Stimulated activated CD8-positive, alpha-beta memory T cell treated with anti-CD3 and anti-CD28 coated beads, Interleukin-4, amount 100 ng/mL, for 1 hour (primary cell): ENCODE results near the gene TECPR1.

Source experiments
- DNase-seq, 2 donors: peaks; one replicate each; pipeline ENCODE4 v3.0.0-alpha.2; 2020; ENCODE audit warnings: low read depth in 2 of 2, low spot score in 1 of 2

TECPR1 gene

GRCh38 chr7:98252425-98253054 is 508 bp upstream of the TECPR1 start:
- DNase-seq: no peak

GRCh38 chr7:98251231-98251600 is 816 bp downstream of the TECPR1 start:
- peak in 1 of 2 donors; percentile 9 for DNase-seq

GRCh38 chr7:98250789-98251188 is 1.2 kb downstream of the TECPR1 start:
- peak in 1 of 2 donors; percentile 11 for DNase-seq

GRCh38 chr7:98249106-98249505 is 2.9 kb downstream of the TECPR1 start:
- DNase-seq: no peak

- no peak for DNase-seq
Observed at GRCh38 chr7:98248156-98248555, 3.9 kb downstream of the TECPR1 start.

- no peak for DNase-seq
Observed at GRCh38 chr7:98244871-98245270, 7.2 kb downstream of the TECPR1 start.

- DNase-seq: no peak
Observed at GRCh38 chr7:98242934-98243333, 9.1 kb downstream of the TECPR1 start.

- no peak for DNase-seq
Observed at GRCh38 chr7:98242342-98242741, 9.7 kb downstream of the TECPR1 start.

- no peak for DNase-seq
Observed at GRCh38 chr7:98241674-98242241, 10.3 kb downstream of the TECPR1 start.

GRCh38 chr7:98240961-98241673 is 10.9 kb downstream of the TECPR1 start:
- DNase-seq: no peak

- no peak for DNase-seq
Observed at GRCh38 chr7:98238976-98239375, 13.1 kb downstream of the TECPR1 start.

GRCh38 chr7:98238076-98238475 is 14.0 kb downstream of the TECPR1 start:
- DNase-seq: no peak

GRCh38 chr7:98236355-98237185 is 15.5 kb downstream of the TECPR1 start:
- no peak for DNase-seq

GRCh38 chr7:98235901-98236300 is 16.1 kb downstream of the TECPR1 start:
- no peak for DNase-seq

GRCh38 chr7:98234429-98235147 is 17.4 kb downstream of the TECPR1 start:
- no peak for DNase-seq

GRCh38 chr7:98233219-98234070 is 18.6 kb downstream of the TECPR1 start:
- no peak for DNase-seq

GRCh38 chr7:98232799-98233198 is 19.2 kb downstream of the TECPR1 start:
- DNase-seq: no peak

GRCh38 chr7:98232263-98232585 is 19.8 kb downstream of the TECPR1 start:
- DNase-seq: no peak

- no peak for DNase-seq
Observed at GRCh38 chr7:98231493-98232262, 20.4 kb downstream of the TECPR1 start.
